ENCODE measurements around the gene MISP. TPM values are rescaled to one million over a fixed set of nuclear protein-coding genes. Genes with fewer than 3 reads are reported as not detected.

The MISP gene
- total RNA-seq, 2 experiments from 2014 or later, result not detected

GRCh38 chr19:771332-771785, 20.4 kb downstream of the MISP start:
- peak; percentile 78 for ATAC-seq

GRCh38 chr19:772063-772462, 21.2 kb downstream of the MISP start:
- ChIA-PET POLR2A (no interaction called here), CTCF (interaction anchor here (0.7 kb wide), 1 partner anchor 92 kb away, joined by 3 read pairs; no protein-coding TSS in a partner anchor)
- TF ChIP-seq CTCF (IDR thresholded peaks at IDR 0.05), result no peak
- no peaks in the 10 kb centered on the region for H3K36me3 Mint-ChIP-seq (ENCODE audit: low read depth)
- H3K4me3 Mint-ChIP-seq, result no peak overlapping the region
- H3K27ac Mint-ChIP-seq, result no peak overlapping the region
- DNase-seq, result no peak
- peaks cover 5% of the 10 kb centered on the region for H3K27me3 Mint-ChIP-seq
- intact Hi-C loops (cut with micrococcal nuclease), result loop anchor here (5.0 kb wide), 1 partner anchor 145 kb away; the partner anchor contains the start of gene KISS1R
- no peaks in the 10 kb centered on the region for H3K9me3 Mint-ChIP-seq
- no peak for ATAC-seq
- peaks cover 3% of the 10 kb centered on the region for H3K4me1 Mint-ChIP-seq (ENCODE audit: low read depth)

More at GRCh38 chr19:771332-771785, 20.4 kb downstream of the MISP start:
- intact Hi-C loops (cut with micrococcal nuclease), result loop anchor here (5.0 kb wide), 1 partner anchor 146 kb away; the partner anchor contains the start of gene KISS1R
- peak; percentile 60 for TF ChIP-seq CTCF (IDR thresholded peaks at IDR 0.05)
- Mint-ChIP-seq H3K4me1 (ENCODE audit: low read depth) (peaks cover 3% of the 10 kb centered on the region), H3K9me3 (no peaks in the 10 kb centered on the region), H3K4me3 (no peak overlapping the region), H3K36me3 (ENCODE audit: low read depth) (no peaks in the 10 kb centered on the region), H3K27ac (no peak overlapping the region), H3K27me3 (peaks cover 5% of the 10 kb centered on the region)
- peak; percentile 68 for DNase-seq
- ChIA-PET POLR2A (no interaction called here), CTCF (interaction anchor here (0.6 to 2.3 kb wide), 6 partner anchors 13 to 205 kb away, joined by 3 to 12 read pairs (median 4); no protein-coding TSS in a partner anchor)

- ChIA-PET POLR2A (interaction anchor here (1.3 kb wide), 1 partner anchor 32 kb away, joined by 4 read pairs; no protein-coding TSS in a partner anchor), CTCF (interaction anchor here (0.7 kb wide), 1 partner anchor 91 kb away, joined by 3 read pairs; no protein-coding TSS in a partner anchor)
- H3K4me1 Mint-ChIP-seq (ENCODE audit: low read depth), result peaks cover 3% of the 10 kb centered on the region
- H3K36me3 Mint-ChIP-seq (ENCODE audit: low read depth), result no peaks in the 10 kb centered on the region
- H3K27me3 Mint-ChIP-seq, result peaks cover 5% of the 10 kb centered on the region
- H3K4me3 Mint-ChIP-seq, result no peak overlapping the region
- ATAC-seq, result no peak
- DNase-seq, result no peak
- TF ChIP-seq CTCF (IDR thresholded peaks at IDR 0.05), result no peak
- H3K27ac Mint-ChIP-seq, result no peak overlapping the region
- intact Hi-C loops (cut with micrococcal nuclease), result loop anchor here (5.0 kb wide), 1 partner anchor 144 kb away; the partner anchor contains the start of gene KISS1R
- no peaks in the 10 kb centered on the region for H3K9me3 Mint-ChIP-seq
Measured at GRCh38 chr19:772730-773436, 22.0 kb downstream of the MISP start.

- ATAC-seq (no peak), DNase-seq (no peak)
- TF ChIP-seq CTCF (IDR thresholded peaks at IDR 0.05), result no peak
- Mint-ChIP-seq H3K4me1 (ENCODE audit: low read depth) (no peaks in the 10 kb centered on the region), H3K27ac (no peak overlapping the region), H3K36me3 (ENCODE audit: low read depth) (no peaks in the 10 kb centered on the region), H3K27me3 (peaks cover 6% of the 10 kb centered on the region), H3K9me3 (no peaks in the 10 kb centered on the region), H3K4me3 (no peak overlapping the region)
- ChIA-PET POLR2A (no interaction called here), CTCF (no interaction called here)
- intact Hi-C loops (cut with micrococcal nuclease), result no loop called here
Measured at GRCh38 chr19:776549-776948, 25.6 kb downstream of the MISP start.
